HG02623 (cell line): ENCODE measurements around the gene AHSA1.

Source experiments
- ATAC-seq: cut with Tn5 transposase; IDR thresholded peaks from one replicate; pipeline ENCODE4 v1.9.1; 2021; ENCODE audit warnings: moderate library complexity; ENCODE audit not compliant: unreplicated experiment

AHSA1 gene

DNA sequence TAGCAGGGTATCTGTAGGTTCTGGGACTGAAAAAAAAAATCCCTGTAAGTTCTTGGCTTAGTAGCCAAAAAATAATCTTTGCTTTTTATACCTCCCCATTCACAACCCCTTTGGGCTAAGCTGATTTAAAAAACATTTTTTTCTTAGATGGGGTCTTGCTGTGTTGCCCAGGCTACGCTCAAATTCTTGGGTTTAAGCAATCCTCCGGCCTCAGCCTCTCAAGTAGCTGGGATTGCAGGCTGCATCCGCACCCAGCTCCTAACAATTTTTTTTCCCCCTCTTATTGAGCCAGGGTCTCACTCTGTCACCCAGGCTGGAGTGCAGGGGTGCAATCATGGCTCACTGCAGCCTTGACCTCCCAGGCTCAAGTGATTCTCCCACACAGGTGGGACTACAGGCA is 49.9 kb downstream of the AHSA1 start:
- no peak for ATAC-seq

DNA sequence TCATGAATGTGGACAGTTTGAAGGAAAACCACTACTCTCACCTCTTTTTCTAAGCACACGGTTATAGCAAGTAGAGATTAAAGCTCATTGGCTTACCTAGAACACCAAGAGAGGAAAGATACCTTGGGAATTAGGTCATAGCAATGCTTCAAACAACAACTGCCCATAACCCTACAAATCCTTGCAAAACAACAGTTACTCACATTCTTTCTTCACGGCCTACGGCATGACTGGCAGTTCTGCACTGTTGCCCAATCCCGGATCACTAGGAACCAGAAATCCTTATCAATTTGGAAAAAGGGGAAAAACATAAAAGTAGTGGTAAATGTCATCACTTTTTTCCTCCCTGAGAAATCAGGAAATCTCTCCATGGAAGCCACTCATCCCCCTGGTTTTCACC is 50.4 kb downstream of the AHSA1 start:
- no peak for ATAC-seq

DNA sequence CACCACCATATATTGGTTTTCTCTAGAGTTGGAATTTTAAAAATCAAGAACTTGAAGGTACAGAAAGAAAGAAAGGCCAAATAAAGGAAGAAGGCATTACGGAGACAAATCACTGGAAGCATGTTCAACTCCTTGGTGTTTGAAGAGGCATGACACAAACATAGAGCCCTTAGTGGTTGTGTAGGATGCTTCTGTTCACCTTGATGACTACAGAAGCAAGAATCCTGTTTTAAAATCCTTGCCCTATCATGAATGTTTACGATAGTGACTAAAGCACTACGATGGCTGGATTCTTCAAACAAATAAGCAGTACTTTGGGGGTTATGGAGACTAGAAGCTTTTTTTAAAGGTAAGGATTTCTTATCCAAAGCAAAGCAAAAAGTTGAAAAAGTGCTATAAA is 51.0 kb downstream of the AHSA1 start:
- no peak for ATAC-seq

DNA sequence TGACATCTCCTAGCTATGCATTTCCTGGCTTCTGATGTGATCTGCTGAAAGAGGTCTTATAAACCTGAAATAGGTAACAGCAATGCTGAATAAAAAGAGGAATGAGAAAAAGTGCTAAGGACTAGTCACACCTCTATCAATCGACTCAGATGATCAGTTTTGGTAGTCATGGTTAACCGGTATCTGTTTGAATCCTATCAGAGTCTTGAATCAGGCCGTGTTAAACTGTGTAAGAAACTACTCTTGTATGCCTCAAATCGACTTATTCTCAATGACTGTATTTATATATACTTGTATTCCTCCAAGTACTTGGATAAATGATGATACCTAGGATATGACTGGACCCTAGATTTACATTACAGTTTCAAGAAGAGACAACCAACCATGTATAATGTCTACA is 51.5 kb downstream of the AHSA1 start:
- ATAC-seq: no peak

DNA sequence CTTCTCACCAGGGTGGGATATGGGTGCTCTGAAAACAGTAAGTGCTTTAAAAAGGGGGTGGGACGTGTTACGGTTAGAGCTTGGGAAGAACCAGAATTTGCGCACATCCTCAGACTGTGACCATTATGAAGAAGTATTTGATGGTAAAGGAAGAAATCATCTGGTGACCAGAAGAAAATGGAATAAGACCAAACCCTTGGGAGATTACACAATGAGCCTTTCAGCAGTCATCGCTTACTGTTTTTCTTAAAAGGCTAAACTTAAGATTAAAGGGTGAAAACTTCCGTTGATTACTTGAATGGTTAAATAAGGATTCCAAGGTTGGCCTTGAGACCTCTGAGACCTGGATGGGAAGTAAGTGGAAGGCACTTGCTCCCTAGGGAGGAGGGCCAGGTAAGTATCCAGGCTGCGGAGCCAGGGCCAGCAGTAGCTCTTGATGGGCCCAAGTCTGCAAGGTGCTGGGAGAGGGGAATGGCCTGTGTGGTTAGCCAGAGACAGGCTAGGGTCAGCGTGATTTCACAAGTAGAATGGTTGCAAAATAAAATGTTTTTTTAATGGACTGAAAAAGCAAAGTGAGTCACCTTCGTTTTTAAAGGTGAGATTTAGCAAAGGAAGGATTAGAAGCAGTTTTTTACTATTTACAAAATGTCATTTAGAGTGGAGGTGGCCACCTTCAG is 53.7 kb downstream of the AHSA1 start:
- ATAC-seq: no peak

DNA sequence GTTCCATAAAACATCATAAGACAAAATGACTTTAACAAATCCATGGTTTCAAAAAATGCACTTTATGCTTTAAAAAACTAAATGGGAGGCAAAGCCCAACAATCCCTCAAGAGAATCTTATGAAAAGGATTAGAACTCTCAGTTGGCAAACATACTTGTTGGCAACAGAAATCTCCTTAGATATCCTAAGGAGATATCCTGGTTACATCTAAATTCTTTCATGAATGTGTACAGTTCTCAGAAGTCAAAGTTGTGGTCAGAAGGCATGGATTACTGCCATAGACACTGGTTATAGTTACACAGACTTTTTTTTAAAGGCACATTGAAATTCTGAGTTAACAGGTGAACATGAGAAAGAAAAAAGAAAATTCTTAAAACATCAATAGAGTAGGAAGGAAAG is 58.2 kb downstream of the AHSA1 start:
- no peak for ATAC-seq
